Activated CD4-positive, alpha-beta T cell treated with anti-CD3 and anti-CD28 coated beads, Interleukin-2, amount 10 ng/mL, durations not matched to agents 24 days and 14 days (primary cell): ENCODE data around the gene TEDC2. TPM values are rescaled to one million over a fixed set of nuclear protein-coding genes. Genes with fewer than 3 reads are reported as not detected.
A peak's percentile ranks its signal among the peaks of the same experiment; 100 is the strongest.
"Not testable (repeated sequence)": the region's sequence is repeated elsewhere in the genome, so short reads cannot be mapped to it uniquely, and the experiment has no call there.

Source experiments
- DNase-seq: peaks from one replicate; pipeline ENCODE4 v3.0.0; 2022
- H3K27ac Mint-ChIP-seq: one replicate; pipeline ENCODE4 v1.8.0; 2022; ENCODE audit warnings: mild to moderate bottlenecking, mixed read lengths
- H3K27me3 Mint-ChIP-seq: one replicate; pipeline ENCODE4 v1.8.0; 2022; ENCODE audit warnings: mixed read lengths
- H3K36me3 Mint-ChIP-seq: one replicate; pipeline ENCODE4 v1.8.0; 2022; ENCODE audit warnings: low read depth, mild to moderate bottlenecking, mixed read lengths
- H3K4me1 Mint-ChIP-seq: one replicate; pipeline ENCODE4 v1.8.0; 2021; ENCODE audit warnings: mixed read lengths
- H3K4me3 Mint-ChIP-seq: one replicate; pipeline ENCODE4 v1.8.0; 2022; ENCODE audit warnings: mild to moderate bottlenecking, moderate library complexity, mixed read lengths
- H3K9me3 Mint-ChIP-seq: one replicate; pipeline ENCODE4 v1.8.0; 2021; ENCODE audit warnings: mixed read lengths
- intact Hi-C: fragments of 100-400 bp; cut with micrococcal nuclease; formaldehyde crosslinking; loops from one replicate; pipeline ENCODE4 v1.15.1; 2023
- total RNA-seq: library from RNA; stranded (reverse); gene quantifications from 2 replicates; pipeline ENCODE4 v1.2.3, GENCODE V29; 2022

The TEDC2 gene
- total RNA-seq, 1 donor from 2014 or later: 41.7 TPM

DNA sequence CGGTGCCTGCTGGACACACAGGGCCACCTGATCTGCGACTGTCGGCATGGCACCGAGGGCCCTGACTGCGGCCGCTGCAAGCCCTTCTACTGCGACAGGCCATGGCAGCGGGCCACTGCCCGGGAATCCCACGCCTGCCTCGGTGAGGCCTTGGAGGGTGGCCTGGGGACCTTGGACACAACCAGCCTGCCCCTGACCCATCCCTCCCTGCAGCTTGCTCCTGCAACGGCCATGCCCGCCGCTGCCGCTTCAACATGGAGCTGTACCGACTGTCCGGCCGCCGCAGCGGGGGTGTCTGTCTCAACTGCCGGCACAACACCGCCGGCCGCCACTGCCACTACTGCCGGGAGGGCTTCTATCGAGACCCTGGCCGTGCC lies 12.6 kb downstream of the TEDC2 start:
- intact Hi-C loops: loop anchor here (5.0 kb wide), 1 partner anchor 45 kb away; the partner anchor contains the start of gene CCNF
- DNase-seq: no peak
- Mint-ChIP-seq H3K4me3 (no peak overlapping the region), H3K9me3 (no peaks in the 10 kb centered on the region), H3K4me1 (peaks cover 9% of the 10 kb centered on the region), H3K36me3 (no peaks in the 10 kb centered on the region), H3K27me3 (peaks cover 32% of the 10 kb centered on the region), H3K27ac (no peak overlapping the region)

DNA sequence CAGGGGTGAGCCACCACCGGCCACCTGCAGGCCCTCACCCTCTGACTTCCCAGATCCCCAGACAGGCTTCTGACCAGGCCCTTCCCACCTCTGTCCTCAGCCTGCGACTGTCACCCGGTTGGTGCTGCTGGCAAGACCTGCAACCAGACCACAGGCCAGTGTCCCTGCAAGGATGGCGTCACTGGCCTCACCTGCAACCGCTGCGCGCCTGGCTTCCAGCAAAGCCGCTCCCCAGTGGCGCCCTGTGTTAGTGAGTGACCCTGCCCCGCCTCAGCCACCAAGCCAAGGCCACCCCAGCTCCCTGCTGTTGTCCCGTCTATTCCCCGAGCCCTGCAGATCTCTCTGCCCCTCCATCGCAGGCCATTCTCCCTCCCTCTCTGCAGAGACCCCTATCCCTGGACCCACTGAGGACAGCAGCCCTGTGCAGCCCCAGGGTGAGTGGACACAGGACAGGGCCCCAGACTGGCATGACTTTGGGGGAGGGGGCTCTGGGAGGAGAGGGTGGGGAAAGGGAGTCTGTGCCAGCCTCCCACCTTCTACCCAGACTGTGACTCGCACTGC lies 13.1 kb downstream of the TEDC2 start:
- Mint-ChIP-seq H3K4me1 (peaks cover 12% of the 10 kb centered on the region), H3K36me3 (no peaks in the 10 kb centered on the region), H3K4me3 (peak overlapping the region; percentile 74), H3K9me3 (no peaks in the 10 kb centered on the region), H3K27ac (peak overlapping the region; percentile 73), H3K27me3 (peaks cover 36% of the 10 kb centered on the region)
- DNase-seq: no peak
- intact Hi-C loops: loop anchor here (5.0 kb wide), 1 partner anchor 46 kb away; the partner anchor contains the start of gene CCNF

DNA sequence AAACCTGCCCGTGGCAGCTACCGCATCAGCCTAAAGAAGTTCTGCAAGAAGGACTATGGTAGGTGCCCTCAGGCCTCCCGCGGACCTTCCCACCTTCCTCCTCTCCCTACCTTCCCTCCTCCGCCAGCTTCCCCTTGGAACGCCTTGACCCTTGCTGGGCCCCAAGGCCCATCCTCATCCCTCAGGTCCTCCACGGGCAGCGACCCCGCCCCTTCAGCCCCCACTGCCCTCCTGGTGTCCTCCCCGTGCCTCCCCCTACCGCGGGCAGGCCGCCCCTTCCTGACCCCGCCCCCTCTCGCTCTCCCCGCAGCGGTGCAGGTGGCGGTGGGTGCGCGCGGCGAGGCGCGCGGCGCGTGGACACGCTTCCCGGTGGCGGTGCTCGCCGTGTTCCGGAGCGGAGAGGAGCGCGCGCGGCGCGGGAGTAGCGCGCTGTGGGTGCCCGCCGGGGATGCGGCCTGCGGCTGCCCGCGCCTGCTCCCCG lies 13.6 kb downstream of the TEDC2 start:
- intact Hi-C loops: loop anchor here (5.0 kb wide), 1 partner anchor 46 kb away; the partner anchor contains the start of gene CCNF
- H3K9me3 Mint-ChIP-seq: no peaks in the 10 kb centered on the region
- DNase-seq: peak; percentile 83
- peak overlapping the region; percentile 73 for H3K27ac Mint-ChIP-seq
- peak overlapping the region; percentile 74 for H3K4me3 Mint-ChIP-seq
- H3K4me1 Mint-ChIP-seq: peaks cover 12% of the 10 kb centered on the region
- H3K27me3 Mint-ChIP-seq: peaks cover 33% of the 10 kb centered on the region
- H3K36me3 Mint-ChIP-seq: no peaks in the 10 kb centered on the region

DNA sequence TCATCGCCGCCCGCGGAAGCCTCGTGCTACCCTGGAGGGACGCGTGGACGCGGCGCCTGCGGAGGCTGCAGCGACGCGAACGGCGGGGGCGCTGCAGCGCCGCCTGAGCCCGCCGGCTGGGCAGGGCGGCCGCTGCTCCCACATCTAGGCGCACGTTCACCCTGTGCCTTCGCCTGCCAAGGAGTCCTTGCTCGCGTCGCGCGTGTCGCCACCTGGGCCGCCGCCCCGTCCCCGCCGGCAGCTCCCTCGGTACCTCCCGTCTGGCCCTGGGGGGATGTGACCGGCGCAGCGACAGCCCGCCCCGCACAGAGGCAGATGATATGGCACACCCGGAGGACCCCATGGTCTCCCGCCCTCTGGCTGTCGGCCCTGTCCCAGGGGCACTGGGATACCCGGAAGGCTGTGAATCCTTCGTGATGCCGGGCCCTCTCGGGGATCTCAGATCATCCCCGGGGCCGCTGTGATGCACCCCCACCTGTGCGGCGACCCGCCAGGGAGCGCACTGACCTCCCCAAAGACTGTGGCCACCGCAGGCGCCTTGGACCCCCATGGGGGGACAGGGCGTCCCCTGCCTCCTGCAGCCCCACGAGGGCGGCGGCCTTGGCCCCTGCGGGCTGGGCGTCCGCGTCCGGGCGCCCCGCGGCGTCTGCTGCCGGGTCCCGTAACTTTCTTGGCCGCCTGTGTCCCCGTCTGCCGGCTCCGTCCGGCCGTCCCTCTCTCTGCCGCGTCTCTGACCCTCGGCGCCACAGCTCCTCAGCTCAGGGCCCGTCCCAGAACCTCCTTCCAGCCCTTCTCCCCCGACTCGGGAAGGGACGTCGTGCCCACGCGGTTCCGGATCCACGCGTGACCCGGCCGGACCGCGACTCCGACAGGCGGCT lies 14.3 kb downstream of the TEDC2 start:
- intact Hi-C loops: loop anchor here (2.0 to 5.0 kb wide), 2 partner anchors 27 to 47 kb away; partner anchors contain the start of gene CCNF
- DNase-seq: peak; percentile 86
- Mint-ChIP-seq H3K4me1 (peaks cover 12% of the 10 kb centered on the region), H3K27ac (peak overlapping the region; percentile 34), H3K27me3 (peaks cover 30% of the 10 kb centered on the region), H3K9me3 (no peaks in the 10 kb centered on the region), H3K36me3 (no peaks in the 10 kb centered on the region), H3K4me3 (peak overlapping the region; percentile 80)

DNA sequence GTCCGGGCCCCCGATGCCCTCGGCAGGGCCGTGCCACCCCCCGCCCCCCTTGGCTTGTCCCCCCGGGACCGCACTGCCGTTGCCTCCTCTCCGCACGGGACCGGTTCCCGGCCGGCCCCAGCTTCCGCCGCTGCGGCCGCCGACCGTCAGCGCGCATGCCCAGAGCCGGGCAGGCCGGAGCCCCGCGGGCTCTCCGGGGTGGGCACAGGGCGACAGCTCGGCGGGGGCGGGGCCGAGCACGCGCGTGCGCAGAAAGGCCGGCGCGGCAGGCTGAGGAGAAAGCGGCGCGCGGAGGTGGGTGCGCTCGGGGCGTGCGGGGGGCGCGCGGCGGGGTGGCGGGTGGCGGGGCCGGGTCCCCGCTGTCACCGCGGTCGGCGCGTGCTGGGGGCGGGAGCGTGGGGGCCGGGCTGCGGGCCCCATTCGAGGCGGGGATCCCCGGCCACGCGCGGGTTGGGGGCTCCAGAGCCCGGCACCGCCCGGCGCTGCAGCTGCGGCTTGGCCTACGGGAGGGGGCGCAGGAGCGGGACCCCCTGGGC lies 15.0 kb downstream of the TEDC2 start, which contains the start of gene TBC1D24:
TSS of gene TBC1D24 (plus strand) at position 251 of the 536 bp plus-strand sequence. CDS start 21,022 bp downstream, outside the sequence.
- peak within 1 kb of the TSS; percentile 77 for H3K27ac Mint-ChIP-seq
- DNase-seq: peak; percentile 95
- intact Hi-C loops: loop anchor here (1.0 to 5.0 kb wide), 3 partner anchors 15 to 48 kb away; partner anchors contain the start of genes CCNF and TEDC2
- H3K9me3 Mint-ChIP-seq: no peaks in the 10 kb centered on the region
- H3K4me1 Mint-ChIP-seq: peaks cover 12% of the 10 kb centered on the region
- H3K27me3 Mint-ChIP-seq: peaks cover 25% of the 10 kb centered on the region
- H3K36me3 Mint-ChIP-seq: no peaks in the 10 kb centered on the region
- peak within 1 kb of the TSS; percentile 80 for H3K4me3 Mint-ChIP-seq

DNA sequence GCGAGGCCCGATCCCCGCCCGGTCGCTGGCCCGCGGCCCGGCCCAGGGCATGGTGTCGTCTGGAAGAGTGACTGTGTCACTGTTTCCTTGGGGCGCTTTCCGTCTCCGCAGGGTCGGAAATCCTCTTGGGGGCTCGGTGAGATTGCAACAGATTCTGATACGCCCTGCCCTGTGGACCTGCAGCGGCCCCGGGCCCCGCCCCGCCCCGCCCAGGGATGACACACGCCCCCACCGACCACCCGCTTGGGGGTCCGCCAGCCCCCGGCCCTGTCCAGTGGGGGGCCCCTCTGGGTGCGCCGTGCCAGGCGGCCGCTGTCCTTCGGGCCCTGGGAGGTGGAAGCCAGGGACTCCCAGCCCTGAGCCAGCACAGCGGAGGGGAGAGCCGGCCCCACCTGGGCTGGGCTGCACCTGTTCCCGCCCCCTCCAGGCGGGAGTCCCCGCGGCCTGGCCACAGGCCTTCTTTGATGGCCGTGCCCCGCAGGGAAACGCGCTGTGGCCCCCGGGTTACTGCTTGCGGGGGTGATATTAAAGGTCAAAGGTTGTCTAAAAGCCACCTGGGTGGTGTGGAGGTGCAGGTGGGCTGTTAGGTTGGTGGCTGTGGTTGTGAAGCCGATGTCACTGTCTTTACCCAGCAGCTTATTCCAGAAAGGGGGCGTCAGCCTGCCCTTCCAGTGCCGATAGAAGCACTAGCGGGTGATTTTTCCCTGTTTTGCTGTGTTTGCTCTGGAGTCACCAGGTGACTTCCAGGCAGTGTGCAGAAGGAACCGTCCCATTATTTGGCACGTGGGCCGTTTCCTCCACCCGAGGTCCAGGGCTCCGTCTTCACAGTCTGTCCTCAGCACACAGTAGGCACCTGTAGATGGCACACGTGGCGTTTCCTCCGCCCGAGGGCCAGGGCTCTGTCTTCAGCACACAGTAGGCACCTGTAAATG lies 15.8 kb downstream of the TEDC2 start:
- peaks cover 18% of the 10 kb centered on the region for H3K27me3 Mint-ChIP-seq
- no peaks in the 10 kb centered on the region for H3K36me3 Mint-ChIP-seq

DNA sequence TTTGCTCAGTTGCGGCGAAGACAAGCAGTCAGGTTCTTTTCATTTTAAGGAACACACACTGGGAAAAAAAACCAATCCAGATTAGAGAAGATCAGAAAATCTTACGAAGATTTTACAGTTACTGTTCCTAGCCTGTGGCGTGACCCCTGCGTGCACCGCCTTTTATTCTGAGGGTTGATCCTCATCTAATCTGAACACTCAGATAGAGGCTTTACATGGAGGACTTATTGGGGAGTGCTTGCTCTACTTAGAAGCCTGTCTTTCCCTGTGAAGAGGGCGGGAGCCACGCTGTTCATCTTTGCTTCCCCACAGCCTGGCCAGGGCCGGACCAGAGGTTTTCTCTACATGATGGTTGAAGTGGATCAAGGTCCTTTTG lies 16.4 kb downstream of the TEDC2 start:
- peak overlapping the region; percentile 66 for H3K4me3 Mint-ChIP-seq
- no peaks in the 10 kb centered on the region for H3K9me3 Mint-ChIP-seq
- H3K4me1 Mint-ChIP-seq: peaks cover 12% of the 10 kb centered on the region
- no peak for DNase-seq
- intact Hi-C loops: no loop called here
- H3K27me3 Mint-ChIP-seq: peaks cover 18% of the 10 kb centered on the region
- H3K27ac Mint-ChIP-seq: no peak overlapping the region
- H3K36me3 Mint-ChIP-seq: no peaks in the 10 kb centered on the region

More for the DNA sequence above, 15.8 kb downstream of the TEDC2 start:
- Mint-ChIP-seq H3K4me1 (peaks cover 12% of the 10 kb centered on the region), H3K9me3 (no peaks in the 10 kb centered on the region), H3K4me3 (peak overlapping the region; percentile 66), H3K27ac (no peak overlapping the region)
- intact Hi-C loops: loop anchor here (1.0 to 2.0 kb wide), 2 partner anchors 15 to 25 kb away; partner anchors contain the start of gene TEDC2
- peak; percentile 79 for DNase-seq

DNA sequence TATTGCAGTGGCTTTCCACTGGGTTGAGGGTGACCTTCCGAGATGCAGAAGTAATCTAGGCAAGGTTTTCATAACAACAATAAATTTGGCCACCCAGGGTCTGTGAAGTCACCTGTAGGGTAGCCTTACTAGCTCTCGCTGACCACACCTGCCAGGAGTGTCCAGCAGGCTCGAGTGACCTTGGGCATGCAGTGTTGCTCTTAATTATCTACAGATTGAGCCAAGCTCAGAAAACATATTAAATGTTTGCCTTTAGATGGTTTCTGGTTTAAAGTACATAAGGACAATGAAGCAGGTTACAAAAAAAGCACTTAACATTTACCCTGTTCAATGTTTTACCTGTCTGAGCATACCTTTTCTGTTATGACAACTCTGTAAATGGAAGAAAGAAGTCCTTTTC lies 16.8 kb downstream of the TEDC2 start:
- peaks cover 18% of the 10 kb centered on the region for H3K27me3 Mint-ChIP-seq
- H3K4me3 Mint-ChIP-seq: peak overlapping the region; percentile 66
- no peak overlapping the region for H3K27ac Mint-ChIP-seq
- DNase-seq: no peak
- intact Hi-C loops: no loop called here
- no peaks in the 10 kb centered on the region for H3K36me3 Mint-ChIP-seq
- no peaks in the 10 kb centered on the region for H3K9me3 Mint-ChIP-seq
- H3K4me1 Mint-ChIP-seq: peaks cover 12% of the 10 kb centered on the region

DNA sequence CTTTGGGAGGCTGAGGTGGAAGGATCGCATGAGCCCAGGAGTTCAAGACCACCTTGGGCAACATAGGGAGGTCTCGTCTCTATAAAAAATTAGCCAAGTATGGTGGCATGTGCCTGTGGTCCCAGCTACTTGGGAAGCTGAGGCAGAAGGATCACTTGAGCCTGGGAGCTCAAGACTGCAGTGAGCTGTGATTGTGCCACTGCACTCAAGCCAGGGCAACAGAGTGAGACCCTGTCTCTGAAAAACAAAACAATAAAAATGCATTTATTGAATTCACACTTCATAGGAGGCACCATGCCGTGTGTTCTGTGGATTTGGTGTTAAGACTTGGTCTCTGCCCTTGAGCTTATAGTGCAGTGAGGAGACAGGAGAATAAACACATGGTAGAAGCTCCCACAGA lies 17.4 kb downstream of the TEDC2 start:
- peaks cover 12% of the 10 kb centered on the region for H3K4me1 Mint-ChIP-seq
- no peak overlapping the region for H3K27ac Mint-ChIP-seq
- no peaks in the 10 kb centered on the region for H3K9me3 Mint-ChIP-seq
- no peak for DNase-seq
- no peak overlapping the region for H3K4me3 Mint-ChIP-seq
- H3K27me3 Mint-ChIP-seq: peaks cover 18% of the 10 kb centered on the region
- intact Hi-C loops: no loop called here
- H3K36me3 Mint-ChIP-seq: no peaks in the 10 kb centered on the region

DNA sequence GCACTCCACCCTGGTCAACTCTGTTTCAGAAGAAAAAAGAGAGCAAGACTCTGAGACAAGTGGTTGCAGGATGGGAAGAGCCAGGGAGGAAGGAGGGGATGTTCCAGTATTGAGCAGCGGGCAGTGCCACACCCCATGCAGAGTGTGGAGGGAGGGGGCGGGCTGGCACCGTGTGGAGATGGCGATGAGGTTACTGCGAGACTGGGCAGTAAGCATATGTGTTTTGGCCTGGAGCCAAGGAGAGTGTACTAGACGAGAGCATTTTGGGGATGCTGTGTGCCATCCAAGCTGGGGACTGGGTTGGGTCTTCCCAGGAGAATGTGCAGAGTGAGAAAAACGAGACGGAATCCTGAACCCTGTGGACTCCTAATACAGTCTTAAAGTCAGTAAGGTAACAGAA lies 18.4 kb downstream of the TEDC2 start:
- peaks cover 9% of the 10 kb centered on the region for H3K4me1 Mint-ChIP-seq
- intact Hi-C loops: no loop called here
- no peaks in the 10 kb centered on the region for H3K9me3 Mint-ChIP-seq
- H3K27me3 Mint-ChIP-seq: peaks cover 13% of the 10 kb centered on the region
- DNase-seq: no peak
- no peak overlapping the region for H3K27ac Mint-ChIP-seq
- H3K36me3 Mint-ChIP-seq: no peaks in the 10 kb centered on the region
- H3K4me3 Mint-ChIP-seq: no peak overlapping the region

DNA sequence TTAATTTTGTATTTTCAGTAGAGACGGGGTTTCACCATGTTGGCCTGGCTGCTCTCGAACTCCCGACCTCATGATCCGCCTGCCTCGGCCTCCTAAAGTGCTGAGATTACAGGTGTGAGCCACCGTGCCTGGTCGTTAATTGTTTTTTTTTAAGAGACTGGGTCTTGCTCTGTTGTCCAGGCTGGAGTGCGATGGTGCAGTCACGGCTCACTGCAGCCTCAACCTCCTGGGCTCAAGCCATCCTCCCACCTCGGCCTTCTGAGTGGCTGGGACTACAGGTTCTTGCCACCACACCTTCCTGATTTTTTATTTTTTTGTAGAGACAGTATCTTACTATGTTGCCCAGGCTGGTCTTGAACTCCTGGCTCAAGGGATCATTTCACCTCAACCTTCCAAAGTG lies 20.1 kb downstream of the TEDC2 start:
- intact Hi-C loops, H3K27ac Mint-ChIP-seq, H3K36me3 Mint-ChIP-seq, H3K4me3 Mint-ChIP-seq, H3K4me1 Mint-ChIP-seq, H3K9me3 Mint-ChIP-seq, DNase-seq: not testable (repeated sequence)
- H3K27me3 Mint-ChIP-seq: peaks cover 12% of the 10 kb centered on the region

DNA sequence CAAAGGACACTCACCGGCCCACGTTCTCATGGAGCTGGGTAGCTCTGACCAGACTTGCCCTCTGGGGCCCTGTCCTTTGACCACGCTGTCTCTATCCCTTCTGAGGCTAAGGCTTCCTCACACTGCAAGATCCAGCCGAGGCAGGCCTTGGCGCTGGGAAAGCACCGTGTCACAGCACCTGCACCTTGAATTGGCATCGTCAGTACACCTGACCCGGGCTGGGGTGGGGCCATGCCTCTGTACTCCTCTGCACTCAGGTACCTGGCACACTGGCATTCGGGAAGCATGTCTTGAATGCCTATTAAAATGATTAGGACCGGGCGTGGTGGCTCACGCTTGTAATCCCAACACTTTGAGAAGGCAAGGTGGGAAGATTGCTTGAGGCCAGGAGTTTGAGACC lies 21.0 kb downstream of the TEDC2 start:
- Mint-ChIP-seq H3K27me3 (peaks cover 12% of the 10 kb centered on the region), H3K9me3 (no peaks in the 10 kb centered on the region), H3K27ac (no peak overlapping the region), H3K4me3 (no peak overlapping the region), H3K36me3 (no peaks in the 10 kb centered on the region), H3K4me1 (peaks cover 8% of the 10 kb centered on the region)
- no peak for DNase-seq
- intact Hi-C loops: no loop called here

DNA sequence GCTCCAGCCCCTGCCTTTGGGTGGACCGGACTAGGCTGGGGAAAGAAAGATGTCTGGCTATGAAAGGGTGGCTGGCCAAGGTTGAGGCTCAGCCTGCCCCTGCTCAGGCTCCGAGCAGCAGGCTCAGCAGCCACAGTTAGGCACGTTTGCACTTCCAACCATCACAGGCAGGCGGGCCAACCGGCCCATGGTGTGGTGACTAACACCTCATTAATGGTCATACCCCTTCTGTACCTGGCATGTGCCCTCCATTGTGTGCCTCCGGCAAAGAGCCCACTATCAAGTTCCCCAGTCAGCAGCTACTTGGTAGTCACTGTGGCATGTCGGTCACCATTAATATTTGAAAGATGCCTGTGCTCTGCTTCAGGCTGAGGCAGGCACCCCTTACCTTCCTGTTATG lies 21.8 kb downstream of the TEDC2 start:
- H3K27ac Mint-ChIP-seq: no peak overlapping the region
- no peak overlapping the region for H3K4me3 Mint-ChIP-seq
- intact Hi-C loops: no loop called here
- H3K36me3 Mint-ChIP-seq: no peaks in the 10 kb centered on the region
- H3K4me1 Mint-ChIP-seq: peaks cover 7% of the 10 kb centered on the region
- no peak for DNase-seq
- H3K27me3 Mint-ChIP-seq: peaks cover 8% of the 10 kb centered on the region
- H3K9me3 Mint-ChIP-seq: no peaks in the 10 kb centered on the region
